OCI-LY7 (cell line): ENCODE results near the gene ARHGAP30.

Experiments used
- CTCF ChIP-seq: fragments of 200-600 bp; sonication (generic); conservative IDR thresholded peaks from 2 replicates; pipeline ENCODE4 v1.5.1; 2014; ENCODE audit warnings: mild to moderate bottlenecking, antibody characterized with exemption, low read length, moderate library complexity, mixed read lengths
- EZH2phosphoT487 ChIP-seq: fragments of 200-600 bp; sonication (generic); IDR thresholded peaks from 2 replicates; pipeline ENCODE4 v1.6.1; 2018; ENCODE audit warnings: low read depth, borderline replicate concordance, mild to moderate bottlenecking, mixed run types, antibody characterized with exemption, low read length, moderate library complexity, mixed read lengths

- TF ChIP-seq CTCF (no peak), EZH2phosphoT487 (no peak)
Measured at GRCh38 chr1:161096015-161096414, 26.3 kb upstream of the ARHGAP30 start.
